ENCODE results near the gene CDH11.

DNA sequence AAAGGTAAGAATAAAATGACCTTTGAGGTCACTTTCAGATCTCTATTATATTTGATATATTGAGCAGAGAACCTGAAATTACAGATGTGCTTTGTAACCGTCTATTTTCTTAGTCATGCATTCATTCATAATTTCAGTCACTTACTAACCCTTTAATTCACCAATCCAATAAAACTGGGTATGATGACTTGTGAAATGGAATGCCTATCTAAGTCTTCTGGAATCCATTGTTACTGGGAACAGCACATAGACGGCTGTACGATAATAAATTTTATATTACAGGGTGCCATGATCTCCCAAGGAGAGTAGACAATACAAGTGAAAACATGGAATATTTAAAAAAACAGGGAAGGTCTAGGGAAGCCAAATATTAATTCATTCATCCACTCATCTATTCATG is 22.9 kb downstream of the CDH11 start:
- TF ChIP-seq, protein P1, sequence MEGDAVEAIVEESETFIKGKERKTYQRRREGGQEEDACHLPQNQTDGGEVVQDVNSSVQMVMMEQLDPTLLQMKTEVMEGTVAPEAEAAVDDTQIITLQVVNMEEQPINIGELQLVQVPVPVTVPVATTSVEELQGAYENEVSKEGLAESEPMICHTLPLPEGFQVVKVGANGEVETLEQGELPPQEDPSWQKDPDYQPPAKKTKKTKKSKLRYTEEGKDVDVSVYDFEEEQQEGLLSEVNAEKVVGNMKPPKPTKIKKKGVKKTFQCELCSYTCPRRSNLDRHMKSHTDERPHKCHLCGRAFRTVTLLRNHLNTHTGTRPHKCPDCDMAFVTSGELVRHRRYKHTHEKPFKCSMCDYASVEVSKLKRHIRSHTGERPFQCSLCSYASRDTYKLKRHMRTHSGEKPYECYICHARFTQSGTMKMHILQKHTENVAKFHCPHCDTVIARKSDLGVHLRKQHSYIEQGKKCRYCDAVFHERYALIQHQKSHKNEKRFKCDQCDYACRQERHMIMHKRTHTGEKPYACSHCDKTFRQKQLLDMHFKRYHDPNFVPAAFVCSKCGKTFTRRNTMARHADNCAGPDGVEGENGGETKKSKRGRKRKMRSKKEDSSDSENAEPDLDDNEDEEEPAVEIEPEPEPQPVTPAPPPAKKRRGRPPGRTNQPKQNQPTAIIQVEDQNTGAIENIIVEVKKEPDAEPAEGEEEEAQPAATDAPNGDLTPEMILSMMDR (IDR thresholded peaks at IDR 0.05; ENCODE audit: low read length) = no peak
- no peak for TF ChIP-seq EZH2 (IDR thresholded peaks at IDR 0.05; ENCODE audit: borderline replicate concordance, low read length)
